ENCODE results near the gene C9orf43. TPM values are rescaled to one million over a fixed set of nuclear protein-coding genes. Genes with fewer than 3 reads are reported as not detected.

Gene C9orf43
- total and polyA plus RNA-seq, 9 of the 15 experiments (the other 6 are each of a cell fraction or from before 2014, with no cell fraction given): 0.21 to 0.58 (median 0.33) TPM

GRCh38 chr9:113456235-113456634 is 45.7 kb downstream of the C9orf43 start:
- Histone ChIP-seq H4K20me1 (replicated peaks; ENCODE audit: control insufficient read depth, insufficient read depth, low read length) (no peaks in the 10 kb centered on the region), H3K79me2 (ENCODE audit: control insufficient read depth, insufficient read depth, low read length) (no peaks in the 10 kb centered on the region), H3K27ac (ENCODE audit: extremely low read depth, low read depth, low read length) (no peak overlapping the region), H3K36me3 (ENCODE audit: control insufficient read depth, insufficient read depth, low read length) (no peaks in the 10 kb centered on the region), H3K9ac (ENCODE audit: insufficient read depth in 1 of 2, low read depth in 2 of 2, low read length in 2 of 2) (no peak overlapping the region), H3K9me3 (replicated peaks; ENCODE audit: control insufficient read depth, insufficient read depth, low read depth, low read length) (no peaks in the 10 kb centered on the region), H3K27me3 (ENCODE audit: control insufficient read depth in 2 of 2, insufficient read depth in 2 of 2, low read length in 2 of 2) (peaks cover 0 to 4% of the 10 kb centered on the region in 2 experiments; a peak in 1 of 5 replicates), H3K4me2 (ENCODE audit: insufficient read depth, low read length) (no peak overlapping the region), H3K4me1 (replicated peaks in 1 of 2; ENCODE audit: control insufficient read depth in 2 of 2, insufficient read depth in 2 of 2, low read length in 2 of 2) (peaks cover 5 to 15% of the 10 kb centered on the region in 2 experiments; a peak in 4 of 5 replicates), H3K4me3 (no peak overlapping the region), H2AFZ (ENCODE audit: low read depth, low read length) (no peak overlapping the region), H3K9me1 (ENCODE audit: control insufficient read depth, insufficient read depth, low read length) (no peaks in the 10 kb centered on the region)
- ChIA-PET POLR2A (interaction anchor here (0.6 to 1.6 kb wide), 2 partner anchors 55 to 109 kb away, joined by 3 to 8 read pairs; partner anchors contain the start of gene ALAD), CTCF (ENCODE audit: low intra/inter-chr PET ratio) (no interaction called here)
- no TSS peak for BruUV-seq (replicated peaks)
- in situ Hi-C loops (cut with MboI) (no loop called here), intact Hi-C loops (cut with micrococcal nuclease) (no loop called here)
- ATAC-seq (no peak), FAIRE-seq (no peak), DNase-seq (ENCODE audit: extremely low read depth in 1 of 4, low spot score in 3 of 4) (no peak)
- TF ChIP-seq ZBTB34 (CRISPR knock-in tag; IDR thresholded peaks at IDR 0.05): no peak
- TF ChIP-seq CREB3L1 (IDR thresholded peaks at IDR 0.05; ENCODE audit: borderline replicate concordance, low read depth): no peak
- 79% methylated on average over 2 of the region's 2 CpGs for WGBS (ENCODE audit: insufficient coverage, low coverage, missing lambda C conversion rate)
